Measurements from ENCODE around the gene TNNT2. TPM values are rescaled to one million over a fixed set of nuclear protein-coding genes. Genes with fewer than 3 reads are reported as not detected.
A peak's percentile ranks its signal among the peaks of the same experiment; 100 is the strongest.

The TNNT2 gene
- total RNA-seq, 2 experiments from 2014 or later = not detected

DNA sequence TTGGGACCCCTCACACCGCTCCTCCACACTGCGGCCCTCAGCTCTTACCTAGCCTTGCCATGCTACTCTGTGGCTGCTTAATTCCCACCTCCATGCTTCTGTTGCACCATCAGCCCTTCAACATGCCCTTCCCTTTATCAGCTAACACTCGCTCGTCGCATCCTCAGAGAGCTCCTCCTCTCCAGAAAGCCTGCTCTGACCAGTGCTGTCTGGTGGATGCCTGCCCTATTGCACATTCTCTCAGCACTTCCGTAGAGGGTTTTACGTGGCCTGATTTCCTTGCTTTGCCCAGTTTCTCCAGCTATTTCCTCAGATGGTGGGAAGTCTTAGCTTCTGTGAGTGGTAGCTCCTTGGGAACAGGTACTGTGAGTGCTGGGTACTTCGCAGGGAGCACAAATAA lies 32.0 kb upstream of the TNNT2 start:
- CTCF ChIA-PET = interaction anchor here (0.8 to 1.9 kb wide), 7 partner anchors 9 to 150 kb away, joined by 3 to 7 read pairs (median 3); no protein-coding TSS in a partner anchor
- DNase-seq (no peak), ATAC-seq (no peak)
- Mint-ChIP-seq H3K27me3 (no peaks in the 10 kb centered on the region), H3K36me3 (no peaks in the 10 kb centered on the region), H3K4me1 (no peaks in the 10 kb centered on the region), H3K27ac (no peak overlapping the region), H3K4me3 (no peak overlapping the region), H3K9me3 (ENCODE audit: low read depth) (no peaks in the 10 kb centered on the region)

DNA sequence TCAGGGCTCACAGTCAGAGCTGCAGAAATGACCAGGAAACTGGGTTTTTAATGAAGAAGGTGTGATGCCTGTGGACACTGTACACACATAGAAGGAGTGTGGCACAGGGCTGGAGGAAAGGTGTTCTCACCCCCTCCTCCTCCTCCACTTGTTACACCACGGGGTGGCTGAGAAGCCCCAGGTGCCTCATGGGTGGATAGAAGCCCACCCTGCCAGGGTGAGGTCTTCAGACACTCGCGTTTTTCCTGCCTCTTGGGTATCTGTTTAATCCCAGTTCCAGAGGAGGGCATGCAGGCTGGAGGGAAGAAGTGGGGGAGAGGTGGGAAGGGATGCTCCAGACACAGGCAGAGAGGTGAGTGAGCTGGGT lies 31.3 kb upstream of the TNNT2 start:
- H3K27me3 Mint-ChIP-seq = no peaks in the 10 kb centered on the region
- ATAC-seq = no peak
- H3K4me3 Mint-ChIP-seq = no peak overlapping the region
- no peaks in the 10 kb centered on the region for H3K4me1 Mint-ChIP-seq
- no peaks in the 10 kb centered on the region for H3K36me3 Mint-ChIP-seq
- CTCF ChIA-PET = interaction anchor here (0.8 to 1.9 kb wide), 4 partner anchors 9 to 151 kb away, joined by 3 to 7 read pairs (median 4); no protein-coding TSS in a partner anchor
- H3K9me3 Mint-ChIP-seq (ENCODE audit: low read depth) = no peaks in the 10 kb centered on the region
- H3K27ac Mint-ChIP-seq = no peak overlapping the region
- DNase-seq = no peak

- CTCF ChIA-PET = interaction anchor here (1.3 to 1.9 kb wide), 3 partner anchors 8 to 27 kb away, joined by 3 to 7 read pairs (median 4); no protein-coding TSS in a partner anchor
- no peak overlapping the region for H3K4me3 Mint-ChIP-seq
- no peak overlapping the region for H3K27ac Mint-ChIP-seq
- ATAC-seq (peak; percentile 78), DNase-seq (peak; percentile 77)
- no peaks in the 10 kb centered on the region for H3K4me1 Mint-ChIP-seq
- H3K9me3 Mint-ChIP-seq (ENCODE audit: low read depth) = no peaks in the 10 kb centered on the region
- H3K27me3 Mint-ChIP-seq = no peaks in the 10 kb centered on the region
- no peaks in the 10 kb centered on the region for H3K36me3 Mint-ChIP-seq
These were observed 30.8 kb upstream of the TNNT2 start for GRCh38 chr1:201408176-201408833.

DNA sequence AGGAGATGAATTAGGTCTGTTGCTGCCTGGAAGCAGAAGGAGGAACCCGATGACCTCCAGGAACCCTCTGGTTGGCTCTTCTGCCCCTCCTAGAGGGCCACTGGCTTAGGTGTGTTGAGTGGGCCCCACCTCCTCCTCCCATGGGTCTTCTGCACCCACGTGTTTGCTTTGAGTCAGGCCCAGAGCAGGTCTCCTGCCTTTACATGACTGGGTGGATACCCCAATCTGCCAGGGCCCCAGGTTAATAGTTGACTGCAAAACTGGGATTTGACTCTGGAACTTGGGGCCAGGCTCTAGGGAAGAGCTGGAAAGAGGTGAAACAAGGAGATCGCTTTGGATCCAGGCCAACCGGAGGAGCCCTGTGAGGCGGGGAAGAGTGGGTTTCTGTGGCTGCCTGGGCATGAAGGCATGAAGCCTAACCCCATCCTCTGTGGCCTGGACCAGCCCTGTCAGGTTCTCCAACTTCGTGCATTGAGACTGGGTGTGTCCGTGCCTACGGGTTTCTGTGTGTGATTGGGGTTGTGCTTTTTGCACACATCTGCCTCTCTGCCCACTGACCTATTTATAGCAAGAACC lies 29.4 kb upstream of the TNNT2 start:
- Mint-ChIP-seq H3K4me1 (no peaks in the 10 kb centered on the region), H3K27ac (no peak overlapping the region), H3K9me3 (ENCODE audit: low read depth) (no peaks in the 10 kb centered on the region), H3K4me3 (no peak overlapping the region), H3K27me3 (no peaks in the 10 kb centered on the region), H3K36me3 (no peaks in the 10 kb centered on the region)
- CTCF ChIA-PET = interaction anchor here (1.3 to 1.5 kb wide), 2 partner anchors 10 to 21 kb away, joined by 3 read pairs; no protein-coding TSS in a partner anchor
- ATAC-seq (no peak), DNase-seq (no peak)

GRCh38 chr1:201405484-201405831 lies 28.0 kb upstream of the TNNT2 start:
- Mint-ChIP-seq H3K27me3 (no peaks in the 10 kb centered on the region), H3K4me3 (no peak overlapping the region), H3K36me3 (no peaks in the 10 kb centered on the region), H3K9me3 (ENCODE audit: low read depth) (no peaks in the 10 kb centered on the region), H3K4me1 (no peaks in the 10 kb centered on the region), H3K27ac (no peak overlapping the region)
- ATAC-seq (no peak), DNase-seq (no peak)
- CTCF ChIA-PET = interaction anchor here (1.1 to 1.5 kb wide), 3 partner anchors 11 to 108 kb away, joined by 3 read pairs; no protein-coding TSS in a partner anchor

DNA sequence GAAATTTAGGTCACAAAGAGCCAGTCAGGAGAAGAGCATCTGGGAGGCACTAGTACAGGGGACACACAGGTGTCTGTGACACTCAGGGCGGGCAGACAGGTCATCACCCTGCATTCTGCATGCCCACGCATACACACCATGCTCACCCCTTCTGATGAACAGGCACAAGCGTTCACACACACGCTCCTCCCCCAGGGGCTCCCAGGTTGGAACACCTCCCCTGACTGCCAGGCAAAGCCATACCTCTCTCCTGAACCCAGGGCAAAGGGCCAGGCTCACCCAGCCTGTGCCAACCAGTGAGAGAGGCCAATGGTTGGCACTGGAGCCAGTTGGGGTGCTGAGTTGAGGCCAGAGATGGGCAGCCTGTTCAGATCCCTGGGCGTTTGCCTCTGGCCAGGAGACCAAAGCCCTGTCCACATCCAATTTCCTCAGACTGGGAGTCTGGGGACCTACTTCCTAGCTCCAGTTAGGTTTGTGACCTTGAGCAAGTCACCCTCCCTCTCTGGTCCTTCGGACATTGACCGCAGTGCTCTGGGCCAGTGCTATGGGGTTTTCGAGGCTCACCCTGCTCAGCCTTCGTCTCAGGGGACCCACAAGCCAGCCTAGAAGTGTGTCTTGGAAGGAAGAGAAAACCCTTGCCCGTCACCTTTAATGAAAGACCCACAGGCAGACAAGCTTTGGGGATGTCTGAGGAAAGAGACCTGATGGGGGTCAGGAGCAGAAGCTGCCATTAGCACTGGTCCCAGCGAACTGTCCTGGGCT lies 27.4 kb upstream of the TNNT2 start:
- Mint-ChIP-seq H3K36me3 (no peaks in the 10 kb centered on the region), H3K4me1 (no peaks in the 10 kb centered on the region), H3K4me3 (no peak overlapping the region), H3K27me3 (no peaks in the 10 kb centered on the region), H3K27ac (peak overlapping the region; percentile 27), H3K9me3 (ENCODE audit: low read depth) (no peaks in the 10 kb centered on the region)
- CTCF ChIA-PET = interaction anchor here (1.1 to 1.5 kb wide), 2 partner anchors 12 to 108 kb away, joined by 3 read pairs; no protein-coding TSS in a partner anchor
- ATAC-seq (no peak), DNase-seq (no peak)

GRCh38 chr1:201404055-201404454 lies 26.6 kb upstream of the TNNT2 start:
- H3K4me1 Mint-ChIP-seq = no peaks in the 10 kb centered on the region
- no peaks in the 10 kb centered on the region for H3K9me3 Mint-ChIP-seq (ENCODE audit: low read depth)
- no peak overlapping the region for H3K27ac Mint-ChIP-seq
- H3K36me3 Mint-ChIP-seq = no peaks in the 10 kb centered on the region
- H3K4me3 Mint-ChIP-seq = no peak overlapping the region
- no peak for ATAC-seq
- no peak for DNase-seq
- CTCF ChIA-PET = no interaction called here
- no peaks in the 10 kb centered on the region for H3K27me3 Mint-ChIP-seq

- no peak overlapping the region for H3K4me3 Mint-ChIP-seq
- no peaks in the 10 kb centered on the region for H3K9me3 Mint-ChIP-seq (ENCODE audit: low read depth)
- H3K27me3 Mint-ChIP-seq = peaks cover 6% of the 10 kb centered on the region
- ATAC-seq (no peak), DNase-seq (no peak)
- no peaks in the 10 kb centered on the region for H3K36me3 Mint-ChIP-seq
- H3K4me1 Mint-ChIP-seq = no peaks in the 10 kb centered on the region
- CTCF ChIA-PET = no interaction called here
- no peak overlapping the region for H3K27ac Mint-ChIP-seq
These were observed 25.9 kb upstream of the TNNT2 start for GRCh38 chr1:201403359-201403758.

- H3K36me3 Mint-ChIP-seq = no peaks in the 10 kb centered on the region
- CTCF ChIA-PET = interaction anchor here (1.2 kb wide), 1 partner anchor 16 kb away, joined by 4 read pairs; no protein-coding TSS in a partner anchor
- peaks cover 16% of the 10 kb centered on the region for H3K27me3 Mint-ChIP-seq
These were observed 24.2 kb upstream of the TNNT2 start for GRCh38 chr1:201401700-201402099.

GRCh38 chr1:201400852-201401230 lies 23.4 kb upstream of the TNNT2 start:
- DNase-seq = no peak
- H3K27ac Mint-ChIP-seq = no peak overlapping the region
- ATAC-seq = no peak
- H3K9me3 Mint-ChIP-seq (ENCODE audit: low read depth) = no peaks in the 10 kb centered on the region
- H3K27me3 Mint-ChIP-seq = peaks cover 16% of the 10 kb centered on the region
- H3K4me3 Mint-ChIP-seq = no peak overlapping the region
- H3K4me1 Mint-ChIP-seq = no peaks in the 10 kb centered on the region
- CTCF ChIA-PET = interaction anchor here (1.2 kb wide), 2 partner anchors 8 to 15 kb away, joined by 3 to 4 read pairs; no protein-coding TSS in a partner anchor
- no peaks in the 10 kb centered on the region for H3K36me3 Mint-ChIP-seq

More at GRCh38 chr1:201401700-201402099, 24.2 kb upstream of the TNNT2 start:
- DNase-seq (no peak), ATAC-seq (no peak)
- Mint-ChIP-seq H3K27ac (no peak overlapping the region), H3K9me3 (ENCODE audit: low read depth) (no peaks in the 10 kb centered on the region), H3K4me3 (no peak overlapping the region), H3K4me1 (no peaks in the 10 kb centered on the region)

- Mint-ChIP-seq H3K4me3 (no peak overlapping the region), H3K27me3 (peaks cover 16% of the 10 kb centered on the region), H3K4me1 (no peaks in the 10 kb centered on the region), H3K27ac (no peak overlapping the region), H3K36me3 (no peaks in the 10 kb centered on the region), H3K9me3 (ENCODE audit: low read depth) (no peaks in the 10 kb centered on the region)
- DNase-seq (no peak), ATAC-seq (no peak)
- CTCF ChIA-PET = interaction anchor here (1.0 to 1.2 kb wide), 3 partner anchors 9 to 287 kb away, joined by 3 to 4 read pairs (median 3); no protein-coding TSS in a partner anchor
These were observed 22.9 kb upstream of the TNNT2 start for GRCh38 chr1:201400212-201400851.

DNA sequence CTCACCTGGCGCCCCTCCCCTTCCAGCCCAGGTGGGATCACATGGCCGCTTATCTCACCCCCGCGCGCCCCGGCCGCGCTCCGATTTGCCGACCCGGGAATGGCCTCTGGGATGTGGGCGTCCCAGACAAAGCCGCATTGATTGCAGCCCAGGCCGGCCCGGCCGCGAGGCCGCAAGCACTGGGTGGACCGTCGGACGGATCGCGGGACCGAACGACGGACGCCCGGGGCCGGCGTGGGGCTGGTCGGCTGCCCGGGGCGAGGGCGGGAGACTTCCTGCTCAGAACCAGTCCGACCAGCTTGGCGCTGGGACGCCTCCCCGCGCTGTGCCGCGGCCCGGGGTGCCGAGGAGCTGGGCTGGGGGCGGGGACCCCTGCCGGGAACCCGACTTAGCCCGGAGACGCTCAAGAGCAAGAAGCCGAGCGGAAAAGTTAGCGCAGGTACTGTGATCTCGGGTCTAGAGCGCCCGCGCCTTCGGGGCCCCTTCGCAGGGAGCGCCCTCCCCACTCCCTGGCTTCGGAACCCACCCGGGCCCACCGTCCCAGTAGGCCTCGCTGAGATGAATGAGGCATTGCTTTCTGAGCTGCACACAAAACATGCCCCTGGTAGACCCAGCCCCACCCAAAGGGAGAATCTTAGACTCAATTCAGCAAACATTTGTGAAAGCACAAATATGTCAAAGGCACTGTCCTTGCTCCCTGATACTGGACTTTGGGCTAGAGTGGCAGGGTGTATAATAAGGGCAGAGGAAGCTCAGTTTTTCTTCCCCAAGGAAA lies 22.1 kb upstream of the TNNT2 start:
- H3K27ac Mint-ChIP-seq = no peak overlapping the region
- no peak for ATAC-seq
- DNase-seq = no peak
- H3K36me3 Mint-ChIP-seq = no peaks in the 10 kb centered on the region
- peaks cover 20% of the 10 kb centered on the region for H3K27me3 Mint-ChIP-seq
- no peaks in the 10 kb centered on the region for H3K4me1 Mint-ChIP-seq
- no peaks in the 10 kb centered on the region for H3K9me3 Mint-ChIP-seq (ENCODE audit: low read depth)
- H3K4me3 Mint-ChIP-seq = no peak overlapping the region
- CTCF ChIA-PET = interaction anchor here (1.0 to 1.2 kb wide), 2 partner anchors 9 to 286 kb away, joined by 3 read pairs; no protein-coding TSS in a partner anchor

GRCh38 chr1:201399018-201399351 lies 21.5 kb upstream of the TNNT2 start, which contains the start of gene LAD1:
Gene LAD1, minus strand, starts transcription at chr1:201399324. Its CDS starts 18 bp downstream, at chr1:201399306.
- Mint-ChIP-seq H3K4me1 (no peaks in the 10 kb centered on the region), H3K27me3 (peaks cover 21% of the 10 kb centered on the region), H3K27ac (no peak within 1 kb of the TSS), H3K9me3 (ENCODE audit: low read depth) (no peaks in the 10 kb centered on the region), H3K36me3 (no peaks in the 10 kb centered on the region), H3K4me3 (no peak within 1 kb of the TSS)
- ATAC-seq (no peak), DNase-seq (no peak)
- CTCF ChIA-PET = no interaction called here
